Bronchial epithelial cell (primary cell): Measurements from ENCODE around the gene ETS2. TPM values are rescaled to one million over a fixed set of nuclear protein-coding genes. Genes with fewer than 3 reads are reported as not detected.

Experiments
- DNase-seq: peaks from one replicate; pipeline ENCODE4 v3.0.0-alpha.2; 2010; ENCODE audit warnings: low read depth
- FAIRE-seq: peaks from 2 replicates; lab custom pipeline; 2011; peaks lifted over from hg19 to GRCh38; lab: Jason Lieb, UNC
- H3K27me3 ChIP-seq: 2 replicates; pipeline ENCODE4 v1.5.1; 2011; ENCODE audit warnings: low read length; ENCODE audit not compliant: control insufficient read depth, insufficient read depth
- H3K36me3 ChIP-seq: 2 replicates; pipeline ENCODE4 v1.5.1; 2011; ENCODE audit warnings: low read length; ENCODE audit not compliant: control insufficient read depth, insufficient read depth
- H3K4me3 ChIP-seq: 2 replicates; pipeline ENCODE4 v1.5.1; 2011; ENCODE audit warnings: mild to moderate bottlenecking, low read depth, low read length, control low read depth
- total RNA-seq: library from RNA; depleted of rRNA; stranded (reverse); fragments of >200 nt; gene quantifications from 2 replicates; pipeline ENCODE4 v1.2.1, GENCODE V29; 2014
- TF ChIP-seq, protein P1 (sequence below): IDR thresholded peaks from 2 replicates; pipeline ENCODE4 v1.5.1; 2011; ENCODE audit warnings: mild to moderate bottlenecking, moderate library complexity, low read length, control low read depth, inconsistent platforms; ENCODE audit not compliant: insufficient read depth, severe bottlenecking

Gene ETS2
- total RNA-seq, 1 donor from 2014 or later: 144 TPM

DNA sequence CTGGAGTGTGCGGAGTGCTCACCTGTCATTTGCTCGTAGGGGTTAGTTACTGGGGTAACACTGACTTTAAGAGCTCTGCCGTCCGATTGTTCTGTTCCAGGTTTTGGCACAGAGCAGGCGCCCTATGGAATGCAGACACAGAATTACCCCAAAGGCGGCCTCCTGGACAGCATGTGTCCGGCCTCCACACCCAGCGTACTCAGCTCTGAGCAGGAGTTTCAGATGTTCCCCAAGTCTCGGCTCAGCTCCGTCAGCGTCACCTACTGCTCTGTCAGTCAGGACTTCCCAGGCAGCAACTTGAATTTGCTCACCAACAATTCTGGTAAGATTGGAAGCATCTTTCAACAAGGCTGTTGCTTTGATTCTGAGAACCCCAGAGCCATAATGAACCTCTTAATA, 12.6 kb downstream of the ETS2 start:
- H3K36me3 ChIP-seq: peaks cover 62% of the 10 kb centered on the region
- no peak for FAIRE-seq

DNA sequence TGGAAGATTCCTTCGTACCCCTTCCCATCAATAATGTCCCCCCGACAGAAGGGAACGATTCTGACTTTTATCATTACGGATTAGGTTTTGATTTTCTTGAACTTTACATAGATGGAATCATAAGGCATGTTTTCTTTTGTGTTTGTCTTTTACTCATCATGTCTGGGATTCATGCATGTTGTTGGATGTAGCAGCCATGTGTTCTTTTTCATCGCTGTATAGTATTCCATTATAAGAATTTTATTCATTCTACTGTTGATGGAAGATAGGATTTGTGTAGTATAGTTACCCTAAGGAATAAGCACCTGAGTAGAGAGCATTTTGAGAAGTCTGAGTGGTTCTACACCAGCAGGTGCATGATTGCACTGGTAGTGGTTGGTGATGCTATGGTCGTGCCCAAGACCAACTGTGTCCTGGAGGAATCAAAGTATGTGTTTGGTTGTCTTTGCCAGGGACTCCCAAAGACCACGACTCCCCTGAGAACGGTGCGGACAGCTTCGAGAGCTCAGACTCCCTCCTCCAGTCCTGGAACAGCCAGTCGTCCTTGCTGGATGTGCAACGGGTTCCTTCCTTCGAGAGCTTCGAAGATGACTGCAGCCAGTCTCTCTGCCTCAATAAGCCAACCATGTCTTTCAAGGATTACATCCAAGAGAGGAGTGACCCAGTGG, 13.5 kb downstream of the ETS2 start:
- TF ChIP-seq, protein P1, sequence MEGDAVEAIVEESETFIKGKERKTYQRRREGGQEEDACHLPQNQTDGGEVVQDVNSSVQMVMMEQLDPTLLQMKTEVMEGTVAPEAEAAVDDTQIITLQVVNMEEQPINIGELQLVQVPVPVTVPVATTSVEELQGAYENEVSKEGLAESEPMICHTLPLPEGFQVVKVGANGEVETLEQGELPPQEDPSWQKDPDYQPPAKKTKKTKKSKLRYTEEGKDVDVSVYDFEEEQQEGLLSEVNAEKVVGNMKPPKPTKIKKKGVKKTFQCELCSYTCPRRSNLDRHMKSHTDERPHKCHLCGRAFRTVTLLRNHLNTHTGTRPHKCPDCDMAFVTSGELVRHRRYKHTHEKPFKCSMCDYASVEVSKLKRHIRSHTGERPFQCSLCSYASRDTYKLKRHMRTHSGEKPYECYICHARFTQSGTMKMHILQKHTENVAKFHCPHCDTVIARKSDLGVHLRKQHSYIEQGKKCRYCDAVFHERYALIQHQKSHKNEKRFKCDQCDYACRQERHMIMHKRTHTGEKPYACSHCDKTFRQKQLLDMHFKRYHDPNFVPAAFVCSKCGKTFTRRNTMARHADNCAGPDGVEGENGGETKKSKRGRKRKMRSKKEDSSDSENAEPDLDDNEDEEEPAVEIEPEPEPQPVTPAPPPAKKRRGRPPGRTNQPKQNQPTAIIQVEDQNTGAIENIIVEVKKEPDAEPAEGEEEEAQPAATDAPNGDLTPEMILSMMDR: no peak
- H3K4me3 ChIP-seq: no peak overlapping the region
- DNase-seq: no peak
- no peak for FAIRE-seq
- H3K27me3 ChIP-seq: no peaks in the 10 kb centered on the region
- peaks cover 56% of the 10 kb centered on the region for H3K36me3 ChIP-seq

More for the DNA sequence above, 12.6 kb downstream of the ETS2 start:
- no peak for DNase-seq
- H3K27me3 ChIP-seq: no peaks in the 10 kb centered on the region
- TF ChIP-seq, protein P1: no peak
- no peak overlapping the region for H3K4me3 ChIP-seq

DNA sequence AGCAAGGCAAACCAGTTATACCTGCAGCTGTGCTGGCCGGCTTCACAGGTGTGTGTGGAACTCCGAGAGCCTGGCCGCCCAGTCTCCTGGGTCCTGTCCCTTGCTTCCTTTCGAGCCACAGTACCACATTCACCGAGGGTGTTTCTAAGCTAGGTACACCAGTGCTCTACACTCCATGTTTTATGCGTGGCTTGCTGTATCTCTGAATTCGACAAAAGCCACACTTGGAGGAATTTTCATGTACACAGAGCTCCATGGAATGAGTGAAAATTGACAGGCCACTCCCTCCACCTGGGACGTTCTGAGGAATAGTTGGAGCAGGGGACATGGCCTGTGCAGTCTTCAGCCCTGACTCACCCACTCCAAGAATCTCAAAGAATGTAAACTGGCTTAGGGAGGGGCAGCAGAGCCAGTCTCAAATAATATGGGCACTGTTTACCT, 14.0 kb downstream of the ETS2 start:
- DNase-seq: peak; percentile 74
- TF ChIP-seq, protein P1: no peak
- FAIRE-seq: peak; percentile 93
- Histone ChIP-seq H3K4me3 (no peak overlapping the region), H3K27me3 (no peaks in the 10 kb centered on the region), H3K36me3 (peaks cover 51% of the 10 kb centered on the region)

DNA sequence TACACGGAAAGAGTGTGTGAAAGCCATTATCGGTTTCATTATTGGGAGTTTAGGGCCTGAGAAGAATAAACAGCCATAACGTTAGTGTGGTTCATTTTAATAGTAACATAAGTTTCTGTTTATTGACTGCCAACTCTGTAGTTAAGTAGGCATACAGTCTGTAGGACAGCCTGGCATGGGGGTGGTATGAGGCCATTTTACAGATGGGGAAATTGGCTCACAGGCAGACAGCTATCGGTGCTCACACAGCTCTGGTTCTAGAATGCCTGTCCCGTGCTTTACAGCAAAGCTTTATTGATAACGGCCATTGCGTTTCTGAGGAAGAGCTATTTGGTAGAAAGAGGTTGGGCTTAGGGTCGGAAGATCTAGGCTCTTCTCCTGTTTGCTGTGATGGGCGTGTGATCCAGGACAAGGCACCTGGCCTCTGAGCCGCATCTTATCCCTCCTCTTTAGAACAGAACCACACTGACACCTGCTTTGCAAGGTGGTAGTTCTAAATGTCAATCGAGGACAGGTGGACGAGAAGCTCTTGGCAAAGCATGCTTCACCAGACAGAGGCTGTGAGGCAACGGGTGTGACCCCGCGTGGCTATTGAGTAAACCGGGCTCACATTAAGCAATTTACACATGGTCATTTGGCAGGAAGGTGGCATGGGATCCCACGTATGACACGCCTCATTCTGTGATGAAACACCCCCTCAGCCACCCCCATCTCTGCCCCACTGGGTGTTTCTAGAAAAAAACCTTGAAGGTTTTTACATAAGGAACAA, 14.9 kb downstream of the ETS2 start:
- FAIRE-seq (no peak), DNase-seq (peak; percentile 64)
- TF ChIP-seq, protein P1: no peak
- no peak overlapping the region for H3K4me3 ChIP-seq
- H3K27me3 ChIP-seq: no peaks in the 10 kb centered on the region
- H3K36me3 ChIP-seq: peaks cover 51% of the 10 kb centered on the region

DNA sequence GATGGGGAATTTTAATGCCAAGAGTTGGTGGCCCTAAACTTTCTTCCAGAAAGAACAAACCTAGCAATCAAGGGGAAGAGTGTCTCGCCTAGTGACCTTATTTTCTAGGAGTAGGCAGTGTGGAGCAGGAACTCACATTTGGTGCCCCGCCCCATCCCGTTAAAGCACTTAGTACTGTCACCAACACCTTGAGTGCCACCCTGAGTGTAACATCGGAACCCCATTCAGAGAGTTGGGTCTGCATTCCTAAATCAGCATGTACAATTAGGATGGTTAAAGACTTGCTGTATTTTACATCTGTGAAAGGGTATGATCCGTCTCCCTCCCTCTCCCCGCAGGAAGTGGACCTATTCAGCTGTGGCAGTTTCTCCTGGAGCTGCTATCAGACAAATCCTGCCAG, 15.5 kb downstream of the ETS2 start:
- no peak for FAIRE-seq
- TF ChIP-seq, protein P1: no peak
- DNase-seq: no peak
- Histone ChIP-seq H3K36me3 (peaks cover 51% of the 10 kb centered on the region), H3K4me3 (no peak overlapping the region), H3K27me3 (no peaks in the 10 kb centered on the region)
